ENCODE data around the gene WRAP73.

WRAP73 gene, protein sequence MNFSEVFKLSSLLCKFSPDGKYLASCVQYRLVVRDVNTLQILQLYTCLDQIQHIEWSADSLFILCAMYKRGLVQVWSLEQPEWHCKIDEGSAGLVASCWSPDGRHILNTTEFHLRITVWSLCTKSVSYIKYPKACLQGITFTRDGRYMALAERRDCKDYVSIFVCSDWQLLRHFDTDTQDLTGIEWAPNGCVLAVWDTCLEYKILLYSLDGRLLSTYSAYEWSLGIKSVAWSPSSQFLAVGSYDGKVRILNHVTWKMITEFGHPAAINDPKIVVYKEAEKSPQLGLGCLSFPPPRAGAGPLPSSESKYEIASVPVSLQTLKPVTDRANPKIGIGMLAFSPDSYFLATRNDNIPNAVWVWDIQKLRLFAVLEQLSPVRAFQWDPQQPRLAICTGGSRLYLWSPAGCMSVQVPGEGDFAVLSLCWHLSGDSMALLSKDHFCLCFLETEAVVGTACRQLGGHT

GRCh38 chr1:3649342-3650247, at the start of gene WRAP73:
Gene WRAP73, minus strand, starts transcription at chr1:3650103. Its CDS starts 104 bp downstream, at chr1:3649999.
- peak; percentile 48 for DNase-seq (ENCODE audit: low read depth, low spot score)

DNA sequence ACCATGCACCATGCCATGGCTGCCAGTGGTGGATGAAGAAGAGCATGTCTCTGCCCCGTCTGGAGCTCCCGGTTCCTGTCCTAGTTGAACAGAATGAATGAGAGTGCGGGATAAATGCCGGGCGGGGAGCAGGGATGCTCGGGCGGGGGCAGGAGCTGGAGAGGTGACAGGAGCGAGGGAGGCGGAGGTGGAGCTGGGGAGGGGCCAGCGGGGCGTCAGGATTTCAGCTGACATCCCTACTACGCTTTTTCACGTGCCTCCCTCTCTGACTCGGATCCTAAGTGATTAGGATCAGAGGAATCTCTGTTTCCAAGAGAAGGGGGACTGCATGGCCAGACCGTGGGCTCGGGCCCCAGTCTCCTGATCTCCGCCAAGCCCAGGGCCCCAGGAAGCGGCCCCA, 49.7 kb upstream of the WRAP73 start:
- DNase-seq (ENCODE audit: low read depth, low spot score): no peak

DNA sequence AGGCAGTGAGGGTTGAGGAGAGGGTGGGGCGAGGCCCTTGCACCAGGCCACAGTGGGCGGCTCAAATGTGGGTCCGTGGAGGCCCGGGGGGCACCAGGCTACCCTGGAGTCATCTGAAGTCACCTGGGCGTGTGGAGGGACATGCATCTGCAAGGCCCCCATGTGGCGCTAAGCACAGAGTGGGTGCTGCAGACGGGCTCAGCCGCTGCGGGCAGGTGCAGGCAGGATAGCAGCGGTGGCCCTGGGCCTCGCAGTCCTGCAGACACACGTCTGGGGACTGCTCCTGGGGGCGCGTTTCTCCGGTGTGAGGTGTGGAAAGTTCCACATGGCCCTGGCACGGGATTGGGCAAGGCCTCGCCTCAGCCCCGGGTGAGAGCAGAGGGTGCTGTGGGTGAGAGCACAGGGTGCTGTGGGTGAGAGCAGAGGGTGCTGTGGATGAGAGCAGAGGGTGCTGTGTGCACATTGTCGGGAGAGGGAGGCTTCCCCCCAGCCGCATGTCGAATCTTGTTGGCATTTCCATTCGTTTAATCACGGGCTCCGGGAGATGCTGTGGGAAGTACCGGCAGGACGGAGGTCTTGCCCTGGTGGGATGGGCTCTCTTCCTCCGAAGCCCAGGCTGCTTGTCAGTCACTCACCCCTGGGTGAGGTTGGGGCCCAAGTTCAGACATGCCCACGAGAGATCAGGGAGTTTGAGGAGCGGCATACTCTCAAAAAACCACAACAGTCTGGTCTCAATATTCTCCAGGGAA, 48.9 kb upstream of the WRAP73 start:
- no peak for DNase-seq (ENCODE audit: low read depth, low spot score)

DNA sequence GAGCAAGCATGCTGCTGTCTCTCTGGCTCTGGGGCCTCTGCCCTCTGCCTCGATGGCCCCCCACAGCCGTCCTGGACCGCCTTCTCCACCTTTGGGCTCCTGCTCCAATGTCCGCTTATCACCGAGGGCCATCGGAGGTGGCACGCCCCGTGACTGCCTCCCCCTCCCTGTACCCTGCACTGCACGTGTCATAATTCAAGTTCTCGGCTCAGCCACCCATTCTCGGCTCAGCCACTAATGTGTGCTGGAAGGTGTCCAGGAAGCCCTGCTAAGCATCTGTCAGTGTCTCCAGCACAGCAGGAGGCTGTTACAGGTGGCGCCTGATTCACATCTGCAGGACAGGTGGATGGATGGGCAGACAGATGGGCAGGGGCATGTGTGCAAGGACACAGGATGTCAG, 47.9 kb upstream of the WRAP73 start:
- DNase-seq (ENCODE audit: low read depth, low spot score): no peak

- DNase-seq (ENCODE audit: low read depth, low spot score): no peak
Observed at GRCh38 chr1:3697104-3697503, 47.2 kb upstream of the WRAP73 start.

DNA sequence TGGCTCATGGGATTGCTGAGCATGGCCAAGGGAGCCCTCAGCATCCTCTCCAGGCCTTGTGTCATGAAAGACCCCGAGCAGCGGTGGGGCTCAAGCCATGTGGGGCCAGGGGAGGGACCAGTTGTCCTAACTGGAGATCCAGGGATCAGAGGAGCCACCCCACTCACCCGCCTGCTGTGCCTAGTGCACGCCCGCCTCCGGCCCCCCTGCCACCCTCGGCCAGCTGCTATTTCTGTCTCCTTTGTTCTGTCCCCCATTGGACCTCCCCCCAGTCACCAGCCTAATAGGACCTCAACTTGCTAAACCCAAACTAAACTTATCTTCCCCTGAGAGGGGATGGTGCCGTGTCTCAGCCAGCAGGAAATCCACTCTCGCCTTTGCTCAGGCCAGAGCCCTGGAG, 46.8 kb upstream of the WRAP73 start:
- no peak for DNase-seq (ENCODE audit: low read depth, low spot score)

GRCh38 chr1:3695326-3696217, 45.7 kb upstream of the WRAP73 start:
- DNase-seq (ENCODE audit: low read depth, low spot score): no peak

- no peak for DNase-seq (ENCODE audit: low read depth, low spot score)
Observed at GRCh38 chr1:3693321-3693720, 43.4 kb upstream of the WRAP73 start.

- DNase-seq (ENCODE audit: low read depth, low spot score): no peak
Observed at GRCh38 chr1:3692598-3692997, 42.7 kb upstream of the WRAP73 start.

DNA sequence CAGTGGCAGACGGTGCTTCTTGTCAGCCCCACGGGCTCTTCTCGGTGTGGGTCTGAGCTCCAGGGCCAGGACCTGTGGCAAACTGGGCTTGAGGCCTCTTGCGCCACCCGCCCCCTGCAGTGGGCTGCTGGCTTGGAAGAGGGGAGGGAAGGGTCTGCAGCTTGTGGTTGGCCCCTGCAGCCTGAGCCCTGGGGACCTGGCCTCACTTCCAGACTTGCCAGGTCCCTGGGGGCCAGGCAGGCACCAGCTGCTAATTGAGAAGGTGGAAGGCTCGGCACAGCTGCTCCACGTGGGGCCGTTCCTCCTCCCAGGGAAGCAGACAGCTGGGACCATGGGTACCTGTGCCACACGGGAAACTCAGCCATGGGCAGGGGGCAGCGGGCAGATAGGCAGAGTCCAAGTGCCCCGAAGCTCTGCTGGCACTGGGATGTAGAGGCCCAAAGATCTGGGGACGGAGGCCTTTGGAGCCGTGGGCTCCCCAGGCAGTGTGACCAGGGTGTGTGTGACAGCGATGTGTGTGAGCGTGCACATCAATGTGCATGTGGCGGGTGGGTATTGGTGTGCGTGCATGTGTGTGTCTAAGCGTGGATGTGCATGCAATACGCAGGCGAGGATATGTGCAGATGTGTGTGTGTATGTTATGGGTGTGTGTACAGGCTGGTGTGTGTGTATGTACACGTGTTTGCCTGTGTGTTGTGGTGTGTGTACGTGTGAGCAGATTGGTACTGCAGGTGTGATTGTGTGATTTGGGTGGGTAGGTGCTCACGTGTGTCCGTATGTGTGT, 41.7 kb upstream of the WRAP73 start:
- DNase-seq (ENCODE audit: low read depth, low spot score): no peak

DNA sequence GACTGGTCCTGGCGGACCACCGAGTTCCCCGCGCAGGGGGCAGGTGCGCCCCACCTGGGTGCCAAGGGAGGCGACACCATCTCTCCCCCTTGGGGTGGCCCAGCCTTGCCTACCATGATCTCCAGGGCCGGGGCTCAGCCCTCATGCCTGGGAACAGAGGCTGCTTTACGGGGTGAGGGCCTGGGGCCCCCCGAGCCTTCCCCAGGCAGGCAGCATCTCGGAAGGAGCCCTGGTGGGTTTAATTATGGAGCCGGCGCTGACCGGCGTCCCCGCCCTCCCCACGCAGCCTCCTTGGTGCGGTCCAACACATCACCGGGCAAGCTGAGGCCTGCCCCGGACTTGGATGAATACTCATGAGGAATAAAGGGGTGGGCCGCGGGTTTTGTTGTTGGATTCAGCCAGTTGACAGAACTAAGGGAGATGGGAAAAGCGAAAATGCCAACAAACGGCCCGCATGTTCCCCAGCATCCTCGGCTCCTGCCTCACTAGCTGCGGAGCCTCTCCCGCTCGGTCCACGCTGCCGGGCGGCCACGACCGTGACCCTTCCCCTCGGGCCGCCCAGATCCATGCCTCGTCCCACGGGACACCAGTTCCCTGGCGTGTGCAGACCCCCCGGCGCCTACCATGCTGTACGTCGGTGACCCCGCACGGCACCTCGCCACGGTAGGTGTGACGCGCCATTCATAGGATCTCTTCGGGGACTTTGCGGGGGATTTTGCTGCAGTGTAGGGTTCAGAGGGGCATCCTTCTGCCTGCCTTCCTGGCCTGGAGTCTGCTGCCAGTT, 40.6 kb upstream of the WRAP73 start:
- DNase-seq (ENCODE audit: low read depth, low spot score): no peak

- no peak for DNase-seq (ENCODE audit: low read depth, low spot score)
Observed at GRCh38 chr1:3689138-3689750, 39.3 kb upstream of the WRAP73 start.

- no peak for DNase-seq (ENCODE audit: low read depth, low spot score)
Observed at GRCh38 chr1:3688356-3689137, 38.6 kb upstream of the WRAP73 start.

DNA sequence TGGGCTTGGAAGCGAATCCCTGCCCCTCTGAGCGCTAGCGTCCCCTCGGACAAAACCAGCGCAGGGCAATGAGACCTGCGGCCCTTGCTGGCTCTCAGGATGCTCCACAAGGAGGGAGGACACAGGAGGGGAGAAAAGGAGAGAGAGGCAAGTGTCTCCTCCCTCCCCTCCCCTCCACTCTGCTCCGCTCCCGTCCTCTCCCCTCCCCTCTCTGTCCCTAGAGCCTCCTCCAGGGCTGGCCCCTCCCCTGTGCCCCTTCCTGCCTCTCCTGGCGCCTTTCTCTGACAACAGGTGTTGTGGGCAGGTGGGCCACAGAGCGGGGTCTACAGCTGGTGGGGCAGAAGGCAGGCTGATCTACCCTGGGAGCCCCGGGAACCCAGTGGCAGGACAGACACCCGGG, 37.6 kb upstream of the WRAP73 start:
- DNase-seq (ENCODE audit: low read depth, low spot score): no peak

GRCh38 chr1:3685906-3686305, 36.0 kb upstream of the WRAP73 start:
- no peak for DNase-seq (ENCODE audit: low read depth, low spot score)

DNA sequence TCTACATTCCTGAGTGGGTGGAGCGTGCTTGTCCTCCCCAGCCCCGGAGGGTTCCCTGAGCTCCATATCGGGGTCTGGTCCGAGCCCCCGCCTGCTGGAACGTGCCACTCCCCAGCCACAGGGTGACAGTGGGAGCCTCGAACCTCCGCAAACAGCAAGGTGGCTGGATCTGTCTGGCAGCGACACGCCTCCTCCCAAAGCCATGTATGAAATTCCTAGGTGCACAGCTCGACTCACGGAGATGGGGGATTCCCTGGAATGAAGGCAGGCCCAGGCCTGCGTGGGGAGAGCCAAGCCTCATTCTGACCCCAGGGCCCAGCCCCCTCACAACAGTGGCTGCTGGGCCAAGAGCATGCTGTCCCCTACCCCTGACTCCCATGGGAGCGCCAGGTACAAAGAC, 35.3 kb upstream of the WRAP73 start:
- DNase-seq (ENCODE audit: low read depth, low spot score): no peak

DNA sequence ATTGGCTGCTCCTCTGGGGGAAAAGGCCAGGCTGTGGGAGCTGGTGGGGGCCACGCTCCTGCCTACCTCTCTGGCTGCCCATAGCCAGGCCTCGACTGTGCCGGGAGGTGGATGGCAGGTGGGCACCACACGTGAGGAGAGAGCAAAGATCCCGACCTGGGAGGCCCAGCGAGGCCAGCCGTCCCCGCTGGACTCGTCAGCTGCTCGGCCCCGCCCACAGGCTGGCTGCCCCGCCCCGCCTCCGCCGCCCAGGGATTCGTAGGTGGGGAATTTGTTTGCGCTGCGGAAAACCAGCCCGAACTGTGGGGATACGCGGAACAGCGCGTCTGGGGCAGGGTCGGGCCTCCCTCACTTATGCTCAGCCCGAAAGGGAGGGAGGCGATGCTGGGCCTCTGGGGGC, 34.1 kb upstream of the WRAP73 start:
- DNase-seq (ENCODE audit: low read depth, low spot score): no peak

DNA sequence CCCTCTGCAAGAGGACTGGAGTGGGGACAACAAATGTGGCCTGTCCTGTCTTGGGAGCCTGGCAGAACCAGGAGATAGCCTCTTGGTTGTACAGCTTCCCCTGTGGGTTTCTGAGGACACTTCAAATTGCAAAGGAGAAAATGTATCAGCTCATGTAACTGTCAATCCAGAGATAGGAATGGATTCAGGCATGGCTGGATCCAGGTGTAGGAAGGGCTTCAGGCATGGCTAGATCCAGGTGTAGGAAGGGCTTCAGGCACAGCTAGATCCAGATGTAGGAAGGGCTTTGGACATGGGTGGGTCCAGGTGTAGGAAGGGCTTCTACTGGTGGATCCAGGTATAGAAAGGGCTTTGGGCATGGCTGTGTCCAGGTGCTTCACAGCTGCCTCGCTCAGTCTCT, 33.3 kb upstream of the WRAP73 start:
- DNase-seq (ENCODE audit: low read depth, low spot score): no peak
